NT2/D1 (cell line): Measurements from ENCODE around the gene TLE5.

Experiments
- SUZ12 ChIP-seq: IDR thresholded peaks from 2 replicates; pipeline ENCODE4 v1.6.1; 2011; ENCODE audit not compliant: insufficient read length, insufficient read depth; ENCODE audit errors: extremely low read depth
- YY1 ChIP-seq: IDR thresholded peaks from 2 replicates; pipeline ENCODE4 v1.6.1; 2011; ENCODE audit not compliant: insufficient read length, insufficient read depth
- ZNF274 ChIP-seq: IDR thresholded peaks from 2 replicates; pipeline ENCODE4 v1.6.1; 2011; ENCODE audit warnings: mild to moderate bottlenecking, low read depth, low read length

DNA sequence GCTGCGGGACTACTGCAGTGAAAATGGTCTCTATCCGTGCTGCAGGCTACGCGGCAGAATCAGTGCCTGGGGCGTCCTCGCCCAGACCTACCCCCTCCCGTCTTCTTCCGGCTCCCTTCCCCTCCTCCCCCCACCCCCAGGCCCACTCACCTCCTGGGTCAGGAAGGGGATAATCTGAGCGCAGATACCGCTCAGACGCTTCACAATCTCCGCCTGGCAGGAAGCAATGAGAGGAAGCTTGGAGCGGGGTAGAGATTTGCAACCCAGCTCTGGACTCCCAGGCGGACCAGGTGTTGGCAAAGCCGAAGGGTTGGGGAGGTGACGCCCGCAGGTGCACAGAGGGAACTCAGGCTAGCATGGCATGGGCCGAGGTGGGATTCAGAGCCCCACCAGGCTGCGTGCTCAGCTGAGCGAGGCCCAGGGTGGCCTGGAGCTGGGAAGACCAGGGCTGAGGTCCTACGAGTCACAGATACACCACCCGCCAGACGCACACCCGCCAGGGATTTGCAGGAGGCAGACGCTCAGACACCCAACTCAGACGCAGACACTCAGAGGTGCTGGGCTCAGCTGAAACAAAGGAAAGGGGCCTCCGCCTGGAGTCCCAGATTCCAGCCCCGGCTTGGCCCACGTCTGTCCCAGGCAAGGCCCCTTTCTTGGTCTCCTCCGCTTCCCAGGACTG, 37.3 kb downstream of the TLE5 start:
- TF ChIP-seq YY1 (no peak), ZNF274 (no peak), SUZ12 (peak; percentile 68)
